ENCODE data around the gene KRTAP5-10. TPM values are rescaled to one million over a fixed set of nuclear protein-coding genes. Genes with fewer than 3 reads are reported as not detected.
"Not testable (repeated sequence)": the region's sequence is repeated elsewhere in the genome, so short reads cannot be mapped to it uniquely, and the experiment has no call there.

Gene KRTAP5-10, protein sequence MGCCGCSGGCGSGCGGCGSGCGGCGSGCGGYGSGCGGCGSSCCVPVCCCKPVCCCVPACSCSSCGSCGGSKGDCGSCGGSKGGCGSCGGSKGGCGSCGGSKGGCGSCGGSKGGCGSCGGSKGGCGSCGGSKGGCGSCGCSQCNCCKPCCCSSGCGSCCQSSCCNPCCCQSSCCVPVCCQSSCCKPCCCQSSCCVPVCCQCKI
- polyA plus RNA-seq (2012; ENCODE audit: low read depth, missing spikeins) = 0.08 TPM

DNA sequence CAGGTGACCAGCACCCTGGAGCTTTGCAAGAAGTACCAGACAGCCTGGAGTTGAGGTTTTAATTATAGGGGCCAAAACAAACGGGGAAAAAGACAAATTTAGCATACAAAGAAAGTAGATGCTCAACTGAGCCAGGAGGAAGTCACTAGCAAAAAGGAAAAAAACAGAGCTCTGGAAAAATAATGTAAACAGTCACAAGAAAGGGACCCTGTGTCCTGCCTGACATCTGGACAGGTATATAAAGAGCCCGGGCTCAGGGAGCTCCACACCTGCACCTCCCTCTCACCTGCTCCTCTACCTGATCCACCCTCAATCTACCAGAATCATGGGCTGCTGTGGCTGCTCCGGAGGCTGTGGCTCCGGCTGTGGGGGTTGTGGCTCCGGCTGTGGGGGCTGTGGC lies at the start of gene KRTAP5-10:
Gene KRTAP5-10 (plus strand): TSS at position 301 of the 400 bp plus-strand sequence. CDS start 25 bp downstream, at position 326.
- FAIRE-seq (no peak), DNase-seq (ENCODE audit: insufficient read length, low spot score) (no peak)
- no peak for TF ChIP-seq POLR2A (IDR thresholded peaks at IDR 0.05; ENCODE audit: low read depth, low read length)
- TF ChIP-seq PAX5 (IDR thresholded peaks at IDR 0.05; ENCODE audit: insufficient read depth, low read length, severe bottlenecking) = no peak
- TF ChIP-seq POU2F2 (IDR thresholded peaks at IDR 0.05; ENCODE audit: low read depth, low read length) = no peak
- TF ChIP-seq SPI1 (IDR thresholded peaks at IDR 0.05; ENCODE audit: low read depth, low read length) = no peak
- no peak for TF ChIP-seq POLR2AphosphoS5 (IDR thresholded peaks at IDR 0.05; ENCODE audit: low read depth, low read length)
- no peak for TF ChIP-seq TAF1 (IDR thresholded peaks at IDR 0.05; ENCODE audit: low read depth, low read length)

DNA sequence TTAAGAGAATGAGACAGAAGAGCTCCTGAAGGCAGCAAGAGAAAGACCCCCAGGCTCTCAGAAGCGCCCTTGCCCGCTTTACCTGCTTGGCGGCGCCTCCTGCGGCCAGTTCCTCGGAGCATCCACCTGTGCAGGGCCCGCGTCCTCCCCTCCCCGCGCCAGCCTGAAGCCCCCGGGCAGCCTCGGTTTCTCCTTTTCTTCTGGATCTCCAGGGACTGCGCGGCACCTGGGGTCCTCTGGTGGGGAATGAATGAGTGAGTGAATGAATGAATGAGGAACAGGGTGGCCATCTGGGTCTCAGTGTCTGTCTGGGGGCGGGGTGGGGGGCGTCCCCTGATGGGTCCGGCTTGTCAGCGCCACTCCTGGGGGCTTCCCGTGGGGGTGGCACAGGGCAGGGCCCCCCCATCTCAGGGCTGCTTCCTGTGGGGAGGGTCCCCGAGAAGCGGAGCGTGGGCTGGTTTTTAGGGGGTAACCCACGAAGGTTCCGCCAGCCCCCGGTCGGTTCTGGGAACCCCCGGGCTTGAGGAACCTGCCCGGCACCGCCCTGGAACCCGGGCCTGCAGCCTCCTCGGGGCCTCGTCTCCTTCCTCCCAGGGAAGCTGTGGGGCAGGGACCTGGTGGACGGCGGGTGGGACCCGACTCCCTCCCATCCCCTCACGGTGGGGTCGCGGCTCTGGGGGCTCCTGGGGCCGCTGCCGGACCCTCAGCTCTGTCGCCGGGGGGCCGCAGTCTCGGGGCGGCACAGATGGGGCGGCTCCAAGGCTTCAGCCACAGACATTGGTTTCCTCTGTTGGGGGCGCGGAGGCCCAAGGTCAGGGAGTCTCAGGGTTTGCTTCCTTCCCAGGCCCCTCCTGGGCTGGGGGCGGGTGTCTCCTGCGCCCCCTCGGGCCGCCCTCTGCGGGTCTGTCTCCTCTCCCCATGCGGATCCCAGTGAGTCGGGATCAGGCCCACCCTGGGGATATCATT lies 46.6 kb upstream of the KRTAP5-10 start:
- no peak for FAIRE-seq
- DNase-seq (ENCODE audit: insufficient read length, low spot score) = no peak
- TF ChIP-seq POU2F2 (IDR thresholded peaks at IDR 0.05; ENCODE audit: low read depth, low read length) = no peak
- no peak for TF ChIP-seq SPI1 (IDR thresholded peaks at IDR 0.05; ENCODE audit: low read depth, low read length)
- TF ChIP-seq POLR2A (IDR thresholded peaks at IDR 0.05; ENCODE audit: low read depth, low read length) = no peak
- no peak for TF ChIP-seq TAF1 (IDR thresholded peaks at IDR 0.05; ENCODE audit: low read depth, low read length)
- no peak for TF ChIP-seq PAX5 (IDR thresholded peaks at IDR 0.05; ENCODE audit: insufficient read depth, low read length, severe bottlenecking)
- TF ChIP-seq POLR2AphosphoS5 (IDR thresholded peaks at IDR 0.05; ENCODE audit: low read depth, low read length) = no peak

DNA sequence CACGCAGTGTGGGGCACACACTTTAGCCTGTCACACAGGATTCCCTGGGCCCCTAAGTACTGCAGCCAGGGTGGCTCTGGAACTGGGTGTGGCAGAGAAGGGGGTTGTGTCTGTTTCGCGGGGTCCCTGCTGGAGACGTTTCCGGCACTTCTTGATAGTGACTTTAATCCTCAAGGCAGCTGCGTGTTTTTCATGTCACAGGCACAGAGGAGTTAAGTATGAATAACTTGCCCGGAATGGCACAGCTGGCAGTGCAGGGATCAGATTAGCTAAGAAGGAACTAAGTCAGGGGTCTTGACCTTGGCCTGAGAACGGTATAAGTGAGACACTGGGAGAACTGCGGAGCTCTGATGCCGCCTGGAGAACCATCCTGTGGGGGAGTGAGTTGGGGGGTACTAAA lies 45.8 kb upstream of the KRTAP5-10 start:
- DNase-seq (ENCODE audit: insufficient read length, low spot score) = no peak
- TF ChIP-seq POU2F2 (IDR thresholded peaks at IDR 0.05; ENCODE audit: low read depth, low read length) (no peak), PAX5 (IDR thresholded peaks at IDR 0.05; ENCODE audit: insufficient read depth, low read length, severe bottlenecking) (no peak), TAF1 (IDR thresholded peaks at IDR 0.05; ENCODE audit: low read depth, low read length) (no peak), POLR2A (IDR thresholded peaks at IDR 0.05; ENCODE audit: low read depth, low read length) (no peak), POLR2AphosphoS5 (IDR thresholded peaks at IDR 0.05; ENCODE audit: low read depth, low read length) (no peak), SPI1 (IDR thresholded peaks at IDR 0.05; ENCODE audit: low read depth, low read length) (no peak)
- no peak for FAIRE-seq

DNA sequence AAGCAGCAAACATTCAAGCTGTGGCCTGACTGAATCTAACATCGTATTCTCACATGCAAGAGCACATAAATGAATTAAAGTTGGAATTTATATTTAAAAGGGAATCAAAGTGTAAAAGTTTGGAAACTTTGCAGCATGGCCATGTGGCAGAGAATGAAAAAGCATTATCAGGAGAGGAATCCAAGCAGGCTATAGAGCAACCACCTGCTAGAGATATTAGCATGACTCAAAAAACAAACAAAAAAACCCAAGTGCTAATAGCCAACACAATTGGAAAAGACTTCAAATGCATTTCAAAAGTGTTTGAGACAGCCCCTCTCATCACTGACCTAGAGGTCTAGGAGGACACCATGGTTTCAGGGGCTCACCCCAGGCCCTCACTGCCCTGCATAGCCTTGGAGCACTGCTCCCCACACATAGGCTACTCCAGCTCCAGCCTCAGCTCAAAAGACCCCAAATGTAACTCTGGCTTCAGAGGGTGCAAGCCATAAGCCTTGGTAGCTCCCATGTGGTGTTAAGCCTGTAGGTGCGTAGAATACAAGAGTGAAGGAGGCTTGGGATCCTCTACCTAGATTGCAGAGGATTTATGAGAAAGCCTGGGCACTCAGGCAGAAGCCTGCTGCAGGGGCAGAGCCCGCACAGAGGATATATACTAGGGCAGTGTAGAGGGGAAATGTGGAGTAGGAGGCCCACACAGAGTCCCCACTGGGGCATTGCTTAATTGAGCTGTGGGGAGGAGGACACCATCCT lies 40.0 kb upstream of the KRTAP5-10 start:
- DNase-seq (ENCODE audit: insufficient read length, low spot score) = no peak
- TF ChIP-seq POU2F2 (IDR thresholded peaks at IDR 0.05; ENCODE audit: low read depth, low read length) = no peak
- no peak for TF ChIP-seq SPI1 (IDR thresholded peaks at IDR 0.05; ENCODE audit: low read depth, low read length)
- TF ChIP-seq TAF1 (IDR thresholded peaks at IDR 0.05; ENCODE audit: low read depth, low read length) = no peak
- TF ChIP-seq POLR2AphosphoS5 (IDR thresholded peaks at IDR 0.05; ENCODE audit: low read depth, low read length) = no peak
- TF ChIP-seq PAX5 (IDR thresholded peaks at IDR 0.05; ENCODE audit: insufficient read depth, low read length, severe bottlenecking) = no peak
- TF ChIP-seq POLR2A (IDR thresholded peaks at IDR 0.05; ENCODE audit: low read depth, low read length) = no peak
- FAIRE-seq = no peak

DNA sequence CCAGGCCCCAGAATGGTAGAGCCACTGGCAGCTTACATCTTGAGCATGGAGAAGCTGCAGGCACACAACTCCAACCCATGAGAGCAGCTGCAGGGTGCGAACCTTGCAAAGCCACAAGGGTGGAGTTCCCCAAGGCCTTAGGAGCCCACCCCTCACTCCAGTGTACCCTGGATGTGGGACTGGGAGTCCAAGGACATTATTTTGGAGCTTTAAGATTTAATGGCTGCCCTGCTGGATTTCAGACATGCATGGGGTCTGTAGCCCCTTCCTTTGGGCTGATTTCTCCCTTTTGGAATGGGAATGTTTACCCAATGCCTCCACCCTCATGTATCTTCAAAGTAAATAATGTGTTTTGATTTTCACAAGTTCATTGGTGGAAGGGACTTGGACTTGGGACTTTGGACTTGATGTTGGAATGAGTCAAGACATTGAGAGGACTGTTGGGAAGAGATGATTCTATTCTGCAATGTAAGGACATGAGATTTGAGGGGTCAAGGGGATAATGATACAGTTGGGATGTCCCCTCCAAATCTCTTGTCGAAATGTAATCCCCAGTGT lies 39.3 kb upstream of the KRTAP5-10 start:
- FAIRE-seq = no peak
- TF ChIP-seq PAX5 (IDR thresholded peaks at IDR 0.05; ENCODE audit: insufficient read depth, low read length, severe bottlenecking) = no peak
- TF ChIP-seq POU2F2 (IDR thresholded peaks at IDR 0.05; ENCODE audit: low read depth, low read length) = no peak
- TF ChIP-seq POLR2AphosphoS5 (IDR thresholded peaks at IDR 0.05; ENCODE audit: low read depth, low read length) = no peak
- no peak for TF ChIP-seq SPI1 (IDR thresholded peaks at IDR 0.05; ENCODE audit: low read depth, low read length)
- TF ChIP-seq POLR2A (IDR thresholded peaks at IDR 0.05; ENCODE audit: low read depth, low read length) = no peak
- TF ChIP-seq TAF1 (IDR thresholded peaks at IDR 0.05; ENCODE audit: low read depth, low read length) = no peak
- DNase-seq (ENCODE audit: insufficient read length, low spot score) = no peak

DNA sequence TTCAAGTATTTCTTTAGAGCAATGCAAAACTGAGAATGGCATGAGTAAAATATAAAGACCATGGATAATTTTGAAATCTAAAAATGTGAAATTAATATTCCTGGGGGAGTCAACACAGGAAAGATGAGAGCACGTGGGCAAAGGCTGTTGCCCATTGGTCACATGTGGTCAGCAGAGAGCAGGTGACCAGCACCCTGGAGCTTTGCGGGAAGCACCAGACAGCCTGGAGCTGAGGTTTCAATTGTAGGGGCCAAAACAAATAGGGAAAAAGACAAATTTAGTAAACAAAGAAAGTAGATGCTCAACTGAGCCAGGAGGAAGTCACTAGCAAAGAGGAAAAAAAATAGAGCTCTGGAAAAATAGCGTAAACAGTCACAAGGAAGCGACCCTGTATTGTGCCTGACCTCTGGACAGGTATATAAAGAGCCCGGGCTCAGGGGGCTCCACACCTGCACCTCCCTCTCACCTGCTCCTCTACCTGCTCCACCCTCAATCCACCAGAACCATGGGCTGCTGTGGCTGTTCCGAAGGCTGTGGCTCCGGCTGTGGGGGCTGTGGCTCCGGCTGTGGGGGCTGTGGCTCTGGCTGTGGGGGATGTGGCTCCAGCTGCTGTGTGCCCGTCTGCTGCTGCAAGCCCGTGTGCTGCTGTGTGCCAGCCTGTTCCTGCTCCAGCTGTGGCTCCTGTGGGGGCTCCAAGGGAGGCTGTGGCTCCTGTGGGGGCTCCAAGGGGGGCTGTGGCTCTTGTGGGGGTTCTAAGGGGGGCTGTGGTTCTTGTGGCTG lies 38.4 kb upstream of the KRTAP5-10 start, which contains the start of gene KRTAP5-7:
Gene KRTAP5-7 (plus strand): TSS at position 472 of the 780 bp plus-strand sequence. CDS start 34 bp downstream, at position 506.
- FAIRE-seq; DNase-seq (ENCODE audit: insufficient read length, low spot score): not testable (repeated sequence)

DNA sequence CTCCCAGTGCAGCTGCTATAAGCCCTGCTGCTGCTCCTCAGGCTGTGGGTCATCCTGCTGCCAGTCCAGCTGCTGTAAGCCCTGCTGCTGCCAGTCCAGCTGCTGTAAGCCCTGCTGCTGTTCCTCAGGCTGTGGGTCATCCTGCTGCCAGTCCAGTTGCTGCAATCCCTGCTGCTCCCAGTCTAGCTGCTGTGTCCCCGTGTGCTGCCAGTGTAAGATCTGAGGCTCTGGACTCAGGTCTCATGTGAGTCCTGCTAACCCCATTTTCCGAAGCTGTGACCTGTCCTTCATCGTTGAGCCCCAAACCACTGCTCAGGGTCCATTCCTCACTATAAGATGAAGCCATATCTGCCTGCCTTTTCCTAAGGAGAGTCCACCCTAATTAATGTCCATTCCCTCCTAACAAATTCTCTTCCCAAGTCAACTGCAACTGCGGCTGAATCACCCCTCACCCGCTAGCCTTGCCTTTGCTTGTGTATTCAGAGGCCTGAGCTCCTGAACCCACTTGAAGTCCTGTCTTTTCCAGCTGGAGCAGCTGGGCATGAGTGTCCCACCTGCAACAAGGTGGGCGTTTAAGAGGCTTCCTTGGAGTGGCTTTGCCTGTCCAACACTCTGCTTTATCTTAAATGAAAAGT lies 37.7 kb upstream of the KRTAP5-10 start:
- FAIRE-seq = no peak
- no peak for DNase-seq (ENCODE audit: insufficient read length, low spot score)
- TF ChIP-seq PAX5 (IDR thresholded peaks at IDR 0.05; ENCODE audit: insufficient read depth, low read length, severe bottlenecking) = no peak
- TF ChIP-seq SPI1 (IDR thresholded peaks at IDR 0.05; ENCODE audit: low read depth, low read length) = no peak
- no peak for TF ChIP-seq POU2F2 (IDR thresholded peaks at IDR 0.05; ENCODE audit: low read depth, low read length)
- TF ChIP-seq TAF1 (IDR thresholded peaks at IDR 0.05; ENCODE audit: low read depth, low read length) = no peak
- TF ChIP-seq POLR2A (IDR thresholded peaks at IDR 0.05; ENCODE audit: low read depth, low read length) = no peak
- TF ChIP-seq POLR2AphosphoS5 (IDR thresholded peaks at IDR 0.05; ENCODE audit: low read depth, low read length) = no peak

DNA sequence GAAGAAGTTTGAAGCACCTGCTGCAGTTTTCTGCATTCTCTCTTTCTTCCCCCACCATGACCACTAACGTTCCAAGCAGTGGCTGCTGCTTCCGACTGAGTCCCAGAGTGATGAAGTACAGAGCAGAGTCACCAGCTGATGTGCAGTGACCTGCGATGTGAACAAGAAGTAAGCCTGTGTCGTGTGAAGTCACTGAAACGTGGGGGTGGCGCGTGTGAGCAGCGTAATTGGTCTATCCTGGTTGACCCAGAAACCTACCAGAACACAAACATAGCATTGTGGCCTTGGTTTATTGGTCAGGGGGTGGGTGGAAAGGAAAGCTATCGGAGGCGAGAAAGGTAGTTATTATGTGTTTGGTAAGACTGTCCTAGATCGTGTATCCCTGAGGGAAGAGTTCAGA lies 34.8 kb upstream of the KRTAP5-10 start:
- TF ChIP-seq POLR2A (IDR thresholded peaks at IDR 0.05; ENCODE audit: low read depth, low read length) (no peak), POU2F2 (IDR thresholded peaks at IDR 0.05; ENCODE audit: low read depth, low read length) (no peak), POLR2AphosphoS5 (IDR thresholded peaks at IDR 0.05; ENCODE audit: low read depth, low read length) (no peak), PAX5 (IDR thresholded peaks at IDR 0.05; ENCODE audit: insufficient read depth, low read length, severe bottlenecking) (no peak), TAF1 (IDR thresholded peaks at IDR 0.05; ENCODE audit: low read depth, low read length) (no peak)
- FAIRE-seq = no peak
- no peak for DNase-seq (ENCODE audit: insufficient read length, low spot score)
